Fibroblast of skin of scalp (primary cell): Measurements from ENCODE around the gene FN1.
A peak's percentile ranks its signal among the peaks of the same experiment; 100 is the strongest.

Experiments
- DNase-seq: peaks from one replicate; pipeline ENCODE4 v3.0.0-alpha.2; 2013

FN1 gene

GRCh38 chr2:215405722-215406581 is 29.9 kb downstream of the FN1 start:
- no peak for DNase-seq

- DNase-seq = no peak
Observed at GRCh38 chr2:215404348-215405012, 31.4 kb downstream of the FN1 start.

DNA sequence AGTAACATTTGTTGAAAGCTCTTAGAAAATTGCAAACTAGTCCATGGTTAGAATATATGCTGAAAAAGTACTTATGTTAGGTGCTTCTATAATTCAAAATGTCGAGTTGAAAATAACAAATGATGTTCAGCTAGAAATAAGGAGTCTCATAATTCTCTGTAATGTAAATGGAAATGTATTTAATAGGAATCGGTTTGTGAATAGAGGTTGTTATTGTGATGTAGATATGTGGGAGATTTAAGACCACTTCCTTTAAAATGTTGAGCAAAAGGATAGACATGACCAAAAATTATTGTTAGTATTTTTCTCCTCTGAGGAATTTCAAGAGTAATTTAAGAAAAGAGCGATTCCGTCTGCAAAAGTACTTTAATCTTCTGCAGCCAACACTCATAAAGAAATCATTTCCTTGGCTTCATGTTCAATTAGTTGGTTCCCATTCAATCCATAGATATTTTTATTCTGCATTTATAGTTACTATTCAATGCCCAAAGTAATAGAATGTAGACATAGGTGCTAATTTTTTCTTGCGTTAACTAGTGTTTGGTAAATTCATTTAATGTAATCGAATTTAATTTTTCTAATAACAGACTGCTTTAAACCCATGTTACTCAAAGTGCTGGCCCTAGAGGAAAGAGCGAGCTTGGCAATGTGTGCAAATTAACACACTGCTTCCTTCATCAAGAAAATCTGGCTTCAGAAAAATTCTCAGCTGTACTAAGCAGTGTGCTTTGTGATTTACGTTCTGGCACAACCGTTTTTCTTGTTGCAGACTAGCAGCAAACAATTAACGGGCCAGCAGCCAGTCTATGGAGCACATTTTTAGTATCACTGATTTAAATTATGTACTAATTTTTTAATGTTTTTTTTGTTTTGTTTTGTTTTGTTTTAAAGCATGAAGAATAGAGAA is 32.2 kb downstream of the FN1 start:
- DNase-seq = no peak

GRCh38 chr2:215401896-215402379 is 33.9 kb downstream of the FN1 start:
- DNase-seq = peak; percentile 76

GRCh38 chr2:215399067-215399716 is 36.7 kb downstream of the FN1 start:
- no peak for DNase-seq

- DNase-seq = no peak
Observed at GRCh38 chr2:215397632-215398341, 38.1 kb downstream of the FN1 start.

GRCh38 chr2:215396595-215397313 is 39.1 kb downstream of the FN1 start:
- peak; percentile 64 for DNase-seq

DNA sequence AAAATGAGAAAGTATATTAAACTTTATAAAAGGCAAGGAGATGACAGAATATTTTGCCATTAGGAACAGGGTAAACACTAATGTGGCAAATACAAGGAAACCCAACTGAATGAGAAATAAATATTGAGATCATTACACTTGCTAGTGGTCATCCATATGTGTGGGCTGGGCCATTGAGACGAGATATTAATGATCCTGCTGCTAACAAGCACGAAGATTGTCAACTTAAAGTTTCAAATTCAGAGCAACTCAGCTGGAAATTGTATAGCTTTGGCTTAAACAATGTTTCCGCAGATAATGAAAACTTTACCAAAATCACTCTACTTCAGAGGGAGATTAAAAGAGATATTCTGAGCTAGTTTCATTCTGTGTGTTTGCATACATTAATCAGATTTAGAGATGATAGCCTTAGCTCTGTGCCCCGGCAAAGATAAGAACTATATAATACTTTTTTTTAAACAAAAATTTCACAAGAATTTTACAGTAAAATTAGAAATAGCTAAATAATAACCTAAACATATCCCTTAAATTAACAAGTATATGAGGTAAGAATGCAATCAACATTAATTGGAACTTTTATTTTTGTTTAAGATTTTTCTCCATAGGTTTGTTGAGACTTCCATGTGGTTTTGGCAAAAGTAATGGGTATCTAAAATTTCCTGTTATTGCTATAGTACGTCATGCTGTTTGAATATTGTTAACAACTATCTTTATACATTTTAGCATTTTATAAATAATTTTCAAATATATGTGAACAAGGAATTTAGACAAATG is 40.0 kb downstream of the FN1 start:
- no peak for DNase-seq

- DNase-seq = no peak
Observed at GRCh38 chr2:215394102-215394805, 41.6 kb downstream of the FN1 start.

DNA sequence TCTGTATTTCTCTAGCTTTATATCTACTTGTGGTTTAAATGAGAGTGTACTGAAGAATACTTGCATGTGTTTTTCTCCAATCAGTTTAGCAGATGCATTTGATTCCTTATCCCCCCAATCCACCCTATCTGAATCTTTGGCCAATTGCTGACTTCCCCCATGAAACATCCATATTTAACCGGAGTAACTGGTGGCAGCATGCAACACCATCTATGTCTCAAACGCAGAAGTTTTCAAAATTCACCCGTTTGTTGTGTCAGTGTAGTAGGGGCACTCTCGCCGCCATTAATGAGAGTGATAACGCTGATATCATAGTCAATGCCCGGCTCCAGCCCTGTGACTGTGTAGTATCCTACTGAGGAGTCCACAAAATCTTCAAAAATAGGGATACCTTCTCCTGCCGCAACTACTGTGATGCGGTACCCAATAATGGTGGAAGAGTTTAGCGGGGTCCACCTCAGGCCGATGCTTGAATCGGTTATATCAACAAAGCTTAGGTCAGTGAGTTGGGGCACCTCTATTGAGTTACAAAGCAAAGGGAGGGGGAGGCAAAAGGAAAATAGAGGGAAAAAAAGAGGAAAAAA is 43.1 kb downstream of the FN1 start:
- no peak for DNase-seq

DNA sequence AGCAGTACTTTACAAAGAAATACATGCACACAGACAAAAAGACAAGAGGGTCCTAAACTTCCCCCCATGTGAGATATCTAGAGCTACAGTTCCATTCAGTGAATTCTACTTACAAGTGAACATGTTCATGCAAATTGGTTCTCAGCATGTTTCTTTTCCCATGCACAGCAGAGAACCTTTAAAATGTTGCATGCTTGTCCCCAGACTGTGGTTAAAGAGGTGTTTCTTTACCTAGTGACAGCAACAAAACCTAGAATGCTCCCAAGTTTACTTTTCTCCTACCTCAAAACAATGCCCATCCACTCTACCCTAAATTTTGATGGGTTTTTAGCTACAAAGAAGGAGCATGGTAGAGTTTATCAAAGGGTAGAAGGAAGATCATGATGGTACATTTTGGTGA is 43.7 kb downstream of the FN1 start:
- DNase-seq = no peak

DNA sequence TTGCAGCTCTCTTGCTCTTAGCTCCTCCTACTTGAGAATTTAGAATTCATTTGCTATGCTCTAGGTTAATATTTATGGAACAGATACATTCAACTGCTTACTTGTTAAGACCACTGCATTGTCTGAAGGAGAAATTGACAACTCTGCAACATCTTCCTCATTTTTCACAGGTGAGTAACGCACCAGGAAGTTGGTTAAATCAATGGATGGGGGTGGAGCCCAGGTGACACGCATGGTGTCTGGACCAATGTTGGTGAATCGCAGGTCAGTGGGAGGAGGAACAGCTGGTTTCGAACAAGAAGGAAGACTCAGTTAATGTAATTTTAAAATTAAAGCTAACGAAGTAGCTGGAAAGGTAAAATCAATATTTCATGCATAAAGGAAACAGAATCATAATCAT is 44.3 kb downstream of the FN1 start:
- no peak for DNase-seq

- DNase-seq = no peak
Observed at GRCh38 chr2:215390550-215390913, 45.3 kb downstream of the FN1 start.

- DNase-seq = no peak
Observed at GRCh38 chr2:215388002-215388728, 47.7 kb downstream of the FN1 start.

DNA sequence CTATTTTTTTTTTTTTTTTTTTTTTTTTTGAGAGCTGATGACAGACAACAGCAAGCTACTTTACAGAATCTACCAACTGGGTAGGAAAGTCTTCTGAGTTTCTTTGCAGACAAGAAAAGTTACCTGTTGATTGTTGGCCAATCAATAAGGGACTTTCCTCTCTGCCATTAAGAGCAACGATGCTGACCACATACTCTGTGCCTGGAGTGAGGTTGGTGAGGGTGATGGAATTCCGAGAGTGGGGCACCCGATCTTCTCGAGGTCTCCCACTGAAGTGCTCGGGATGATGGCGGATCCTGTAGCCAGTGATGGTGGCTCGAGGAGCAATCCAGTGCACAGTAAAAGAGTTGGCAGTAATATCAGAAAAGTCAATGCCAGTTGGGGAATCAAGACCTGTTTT is 49.3 kb downstream of the FN1 start:
- DNase-seq = no peak

- no peak for DNase-seq
Observed at GRCh38 chr2:215384710-215385109, 51.2 kb downstream of the FN1 start.

DNA sequence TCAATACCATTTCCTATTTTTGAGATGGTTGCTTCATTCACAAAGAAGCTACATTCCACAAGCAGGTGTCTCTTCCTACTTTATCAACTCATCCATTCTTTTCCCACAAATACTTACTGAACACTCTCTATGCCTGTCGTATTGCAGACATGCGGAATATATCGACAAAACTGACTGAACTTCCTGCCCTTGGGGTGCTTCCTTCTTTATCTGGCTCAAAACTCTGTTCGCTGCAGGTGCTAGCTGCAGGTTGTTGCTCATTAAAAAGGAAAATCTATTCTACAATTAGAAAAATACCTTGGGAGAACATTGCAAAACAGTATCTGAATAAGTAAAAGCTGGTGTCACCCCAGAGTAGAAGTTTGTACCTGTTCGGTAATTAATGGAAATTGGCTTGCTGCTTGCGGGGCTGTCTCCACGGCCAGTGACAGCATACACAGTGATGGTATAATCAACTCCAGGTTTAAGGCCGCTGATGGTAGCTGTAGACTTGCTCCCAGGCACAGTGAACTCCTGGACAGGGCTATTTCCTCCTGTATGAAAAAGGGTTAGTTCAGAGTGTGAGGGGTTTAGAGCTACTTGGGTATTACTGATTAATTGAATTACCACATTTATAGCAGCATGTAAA is 52.1 kb downstream of the FN1 start:
- DNase-seq = no peak

- no peak for DNase-seq
Observed at GRCh38 chr2:215382480-215382879, 53.4 kb downstream of the FN1 start.
